ENCODE results near the gene NDUFB10.
A peak's percentile ranks its signal among the peaks of the same experiment; 100 is the strongest.

NDUFB10 gene

GRCh38 chr16:1989209-1990100, 30.1 kb downstream of the NDUFB10 start, which contains the start of gene SYNGR3:
TSS of gene SYNGR3 (plus strand) at chr16:1989970. CDS start at chr16:1990103, 133 bp downstream.
- DNase-seq: no peak

DNA sequence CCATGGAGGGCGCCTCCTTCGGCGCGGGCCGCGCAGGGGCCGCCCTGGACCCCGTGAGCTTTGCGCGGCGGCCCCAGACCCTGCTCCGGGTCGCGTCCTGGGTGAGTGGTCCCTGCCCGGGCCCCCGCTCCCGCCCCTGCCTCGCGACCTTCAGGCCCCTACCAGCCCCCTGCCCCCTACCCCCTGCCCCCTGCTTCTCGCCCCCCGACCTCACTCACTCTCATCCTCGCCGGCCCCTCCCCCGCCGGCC, 30.7 kb downstream of the NDUFB10 start:
- no peak for DNase-seq

- no peak for DNase-seq
Observed at GRCh38 chr16:1990351-1991134, 31.2 kb downstream of the NDUFB10 start.

DNA sequence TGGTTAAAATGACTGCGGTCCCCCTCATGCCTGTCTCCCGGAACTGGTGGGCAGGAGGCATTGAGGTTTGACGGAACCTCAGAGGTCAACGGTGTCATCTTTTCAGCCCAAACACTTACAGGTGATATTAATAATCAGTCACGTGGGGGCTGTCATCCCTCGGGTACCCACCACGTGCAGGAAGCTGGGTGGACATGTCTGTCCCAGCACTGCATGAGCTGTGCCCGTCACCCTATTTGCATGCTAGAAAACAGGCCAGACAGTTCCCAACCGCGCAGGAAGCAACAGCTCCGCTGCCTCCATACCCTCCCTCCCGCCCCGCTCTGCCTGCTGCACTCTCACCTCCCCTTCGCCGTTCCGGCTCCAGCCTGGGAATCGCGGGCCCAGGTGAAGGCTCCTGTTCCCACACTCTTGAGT, 31.8 kb downstream of the NDUFB10 start:
- no peak for DNase-seq

GRCh38 chr16:1991588-1991947, 32.2 kb downstream of the NDUFB10 start:
- DNase-seq: no peak

GRCh38 chr16:1991948-1992703, 32.8 kb downstream of the NDUFB10 start:
- DNase-seq: peak; percentile 99

- no peak for DNase-seq
Observed at GRCh38 chr16:1992704-1993317, 33.5 kb downstream of the NDUFB10 start.

GRCh38 chr16:1993731-1994131, 34.4 kb downstream of the NDUFB10 start:
- peak; percentile 56 for DNase-seq

GRCh38 chr16:1997494-1998359, 38.4 kb downstream of the NDUFB10 start:
- DNase-seq: no peak

DNA sequence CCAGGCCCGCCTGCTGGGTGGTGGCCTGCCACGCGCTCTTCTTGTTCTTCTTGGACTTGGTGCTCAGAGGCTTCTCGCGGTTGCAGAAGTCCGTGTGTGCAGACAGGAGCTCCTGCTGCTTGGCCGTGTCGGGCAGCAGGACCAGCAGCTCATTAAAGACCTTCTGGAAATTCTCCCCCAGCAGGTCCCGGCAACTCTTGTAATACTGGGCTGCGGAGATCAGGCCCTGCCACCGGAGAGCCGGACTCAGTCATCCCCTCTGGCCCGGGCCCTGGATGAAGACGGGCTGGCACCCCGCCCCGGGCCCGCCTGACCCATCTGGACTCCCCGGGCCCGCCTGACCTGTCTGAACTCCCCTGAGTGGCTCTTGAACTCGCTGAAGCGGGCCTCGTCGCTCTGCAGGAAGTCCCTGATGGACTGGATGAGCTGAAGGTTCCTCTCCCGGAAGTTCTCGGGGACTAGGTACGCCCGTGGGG, 39.1 kb downstream of the NDUFB10 start:
- no peak for DNase-seq

GRCh38 chr16:1998852-1999801, 39.8 kb downstream of the NDUFB10 start:
- no peak for DNase-seq

GRCh38 chr16:1999866-2000514, 40.7 kb downstream of the NDUFB10 start:
- DNase-seq: no peak

DNA sequence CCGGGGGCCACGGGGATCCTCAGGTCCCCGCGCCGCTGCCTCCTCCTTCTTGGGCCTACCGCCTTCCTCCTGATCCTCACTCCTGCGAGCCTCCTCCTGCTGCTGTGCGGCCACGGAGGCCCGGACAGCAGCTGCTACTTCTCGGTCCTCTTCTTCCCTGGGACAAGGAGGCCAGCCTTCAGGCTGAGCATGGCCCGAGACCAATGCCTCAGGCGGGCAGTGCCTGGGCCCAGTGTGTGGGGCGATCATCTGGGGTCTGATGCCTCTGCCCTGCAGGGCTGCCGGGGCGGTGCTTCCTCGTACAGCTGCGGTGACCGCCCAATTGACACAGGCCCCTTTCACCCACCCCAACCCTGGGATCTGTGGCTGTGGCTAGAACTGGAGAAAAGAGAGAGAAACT, 41.7 kb downstream of the NDUFB10 start:
- DNase-seq: no peak

GRCh38 chr16:2001456-2002355, 42.4 kb downstream of the NDUFB10 start:
- DNase-seq: no peak

GRCh38 chr16:2002406-2003230, 43.3 kb downstream of the NDUFB10 start:
- no peak for DNase-seq

DNA sequence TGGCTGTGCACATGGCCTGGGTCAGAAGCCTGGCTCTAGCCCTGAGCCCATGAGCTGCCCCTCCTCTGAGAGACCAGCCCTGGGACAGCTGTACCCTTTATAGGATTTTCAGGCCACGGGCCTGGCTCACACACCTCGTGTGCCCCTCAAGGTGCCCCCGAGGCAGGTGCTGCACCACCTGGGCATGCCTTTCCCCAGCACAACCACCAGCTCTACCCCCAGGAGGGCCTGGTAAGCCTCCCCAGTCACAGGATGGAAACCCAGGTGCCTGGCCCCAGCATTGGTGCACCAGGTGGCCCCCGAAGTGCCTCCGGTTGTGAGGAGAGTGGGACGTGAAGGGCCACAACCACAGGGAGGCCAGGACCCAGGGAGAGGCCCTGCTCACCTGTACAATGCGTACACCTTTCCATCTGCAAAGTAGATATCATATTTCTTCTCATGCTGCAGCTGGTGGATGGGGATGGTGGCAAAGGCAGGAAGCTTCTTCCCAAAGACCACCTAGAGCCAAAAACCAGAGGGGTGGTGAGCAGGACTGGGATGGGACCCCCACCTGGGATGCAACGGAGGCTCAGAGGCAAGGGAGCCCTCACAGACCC, 44.0 kb downstream of the NDUFB10 start:
- DNase-seq: no peak

- DNase-seq: peak; percentile 95
Observed at GRCh38 chr16:2003827-2004641, 44.7 kb downstream of the NDUFB10 start.
